ENCODE data around the gene CUX1. TPM values are rescaled to one million over a fixed set of nuclear protein-coding genes. Genes with fewer than 3 reads are reported as not detected.

Gene CUX1
- total and polyA plus RNA-seq, 9 donors, result 42.2 to 151 (median 126) TPM

DNA sequence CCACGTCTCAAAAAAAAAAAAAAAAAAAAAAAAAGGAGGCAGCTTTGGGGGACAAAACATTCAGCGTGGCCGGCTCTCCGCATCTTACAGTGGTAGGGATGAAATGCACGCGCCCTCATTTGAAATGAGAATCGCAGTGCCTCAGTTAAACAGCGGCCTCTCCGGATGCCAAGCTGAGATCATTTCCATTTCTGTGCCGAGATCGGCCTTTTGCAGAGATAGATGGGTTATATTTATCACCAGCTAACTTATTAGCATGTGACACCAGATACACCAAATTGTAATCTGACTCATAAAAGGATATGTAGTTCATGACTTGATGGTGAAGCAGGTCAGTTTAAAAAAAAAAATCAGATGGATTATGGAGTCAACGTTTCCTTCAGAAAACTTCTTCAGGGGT is 138.7 kb downstream of the CUX1 start:
- no peak overlapping the region for H3K4me3 ChIP-seq
- TF ChIP-seq POLR2A (IDR thresholded peaks at IDR 0.05) (no peak), EP300 (IDR thresholded peaks at IDR 0.05) (no peak)
- TF ChIP-seq, protein P1, sequence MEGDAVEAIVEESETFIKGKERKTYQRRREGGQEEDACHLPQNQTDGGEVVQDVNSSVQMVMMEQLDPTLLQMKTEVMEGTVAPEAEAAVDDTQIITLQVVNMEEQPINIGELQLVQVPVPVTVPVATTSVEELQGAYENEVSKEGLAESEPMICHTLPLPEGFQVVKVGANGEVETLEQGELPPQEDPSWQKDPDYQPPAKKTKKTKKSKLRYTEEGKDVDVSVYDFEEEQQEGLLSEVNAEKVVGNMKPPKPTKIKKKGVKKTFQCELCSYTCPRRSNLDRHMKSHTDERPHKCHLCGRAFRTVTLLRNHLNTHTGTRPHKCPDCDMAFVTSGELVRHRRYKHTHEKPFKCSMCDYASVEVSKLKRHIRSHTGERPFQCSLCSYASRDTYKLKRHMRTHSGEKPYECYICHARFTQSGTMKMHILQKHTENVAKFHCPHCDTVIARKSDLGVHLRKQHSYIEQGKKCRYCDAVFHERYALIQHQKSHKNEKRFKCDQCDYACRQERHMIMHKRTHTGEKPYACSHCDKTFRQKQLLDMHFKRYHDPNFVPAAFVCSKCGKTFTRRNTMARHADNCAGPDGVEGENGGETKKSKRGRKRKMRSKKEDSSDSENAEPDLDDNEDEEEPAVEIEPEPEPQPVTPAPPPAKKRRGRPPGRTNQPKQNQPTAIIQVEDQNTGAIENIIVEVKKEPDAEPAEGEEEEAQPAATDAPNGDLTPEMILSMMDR (IDR thresholded peaks at IDR 0.05), result no peak
- DNase-seq, result no peak
- intact Hi-C loops (cut with DNase I), result no loop called here
- peaks cover 3% of the 10 kb centered on the region for H3K4me1 ChIP-seq (ENCODE audit: insufficient read depth)
- no peak overlapping the region for H3K27ac ChIP-seq
- H3K27me3 ChIP-seq, result no peaks in the 10 kb centered on the region
- H3K36me3 ChIP-seq, result no peaks in the 10 kb centered on the region
- 84 to 93% (median 88%) methylated on average over 12 of the region's 12 CpGs for WGBS, 3 donors
- no peaks in the 10 kb centered on the region for H3K9me3 ChIP-seq

DNA sequence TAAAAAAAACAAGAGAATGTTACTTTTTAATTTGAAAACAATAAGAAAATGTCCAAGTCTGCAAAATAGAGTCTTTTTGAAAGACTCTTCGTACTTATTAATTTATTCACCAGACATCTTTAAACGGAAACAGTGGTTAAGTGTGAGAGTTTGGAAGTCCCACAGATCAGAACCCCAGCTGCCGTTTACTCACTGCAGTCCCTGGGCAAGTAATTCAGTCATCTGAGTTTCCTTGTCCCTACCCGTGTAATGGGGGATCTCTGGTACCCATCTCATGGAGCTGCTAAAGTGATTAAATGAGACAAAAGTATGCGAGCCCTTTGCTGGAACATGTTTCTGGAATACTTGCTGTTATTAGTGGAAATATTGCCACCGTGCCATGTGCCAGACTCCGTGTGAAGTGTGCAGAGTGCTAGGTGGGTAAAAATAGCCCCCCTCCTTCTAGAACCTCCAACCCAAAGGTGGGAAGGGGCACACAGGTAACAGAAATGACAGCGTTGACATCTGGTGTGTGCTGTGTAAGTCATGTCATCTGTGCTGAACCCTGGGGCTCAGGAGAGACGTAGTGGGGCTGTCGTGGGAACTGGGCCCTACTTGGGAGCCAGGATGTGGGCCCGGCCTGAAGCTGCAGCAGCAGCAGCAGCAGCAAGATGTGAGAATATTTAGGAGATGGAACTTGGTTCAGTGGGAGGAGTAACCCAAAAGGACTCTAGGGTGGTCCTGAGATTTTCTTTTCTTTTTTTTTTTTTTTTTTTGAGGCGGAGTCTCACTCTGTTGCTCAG is 140.5 kb downstream of the CUX1 start:
- H3K27me3 ChIP-seq, result no peaks in the 10 kb centered on the region
- no peaks in the 10 kb centered on the region for H3K9me3 ChIP-seq
- TF ChIP-seq, protein P1 (IDR thresholded peaks at IDR 0.05), result no peak
- no peak for TF ChIP-seq POLR2A (IDR thresholded peaks at IDR 0.05)
- intact Hi-C loops (cut with DNase I), result no loop called here
- WGBS, 3 donors, result 82 to 86% (median 83%) methylated on average over 12 of the region's 12 CpGs
- H3K27ac ChIP-seq, result no peak overlapping the region
- DNase-seq, result no peak
- H3K4me3 ChIP-seq, result no peak overlapping the region
- peaks cover 3% of the 10 kb centered on the region for H3K4me1 ChIP-seq (ENCODE audit: insufficient read depth)
- no peaks in the 10 kb centered on the region for H3K36me3 ChIP-seq

DNA sequence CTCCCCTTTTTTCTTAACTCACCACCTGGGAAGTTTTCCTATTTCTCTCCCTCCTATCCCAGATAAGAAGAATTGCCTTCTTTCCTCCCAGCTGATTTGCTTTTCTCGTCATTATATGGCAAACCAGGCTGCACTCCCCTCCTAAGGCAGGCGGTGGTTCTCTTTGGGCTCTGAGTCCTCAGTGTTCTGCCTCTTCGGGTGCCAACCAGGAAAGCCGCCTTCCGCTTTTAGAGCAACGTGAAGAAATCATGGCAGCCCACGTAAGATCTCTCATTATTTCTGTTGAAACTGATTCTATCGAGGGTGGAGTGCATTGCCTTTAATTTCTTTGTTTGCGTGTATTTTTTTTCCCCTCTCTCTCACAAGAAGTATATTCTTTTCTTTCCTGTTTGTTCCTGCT is 141.9 kb downstream of the CUX1 start:
- Histone ChIP-seq H3K27me3 (no peaks in the 10 kb centered on the region), H3K4me1 (ENCODE audit: insufficient read depth) (no peaks in the 10 kb centered on the region), H3K9me3 (no peaks in the 10 kb centered on the region), H3K4me3 (no peak overlapping the region), H3K27ac (no peak overlapping the region), H3K36me3 (no peaks in the 10 kb centered on the region)
- intact Hi-C loops (cut with DNase I), result no loop called here
- TF ChIP-seq, protein P1 (IDR thresholded peaks at IDR 0.05), result no peak
- TF ChIP-seq EP300 (IDR thresholded peaks at IDR 0.05) (no peak), POLR2A (IDR thresholded peaks at IDR 0.05) (no peak)
- 89 to 91% (median 90%) methylated on average over 9 of the region's 9 CpGs for WGBS, 3 donors
- DNase-seq, result no peak

- TF ChIP-seq EP300 (IDR thresholded peaks at IDR 0.05), result no peak
- TF ChIP-seq POLR2A (IDR thresholded peaks at IDR 0.05), result no peak
- TF ChIP-seq, protein P1 (IDR thresholded peaks at IDR 0.05), result no peak
- H3K9me3 ChIP-seq, result no peaks in the 10 kb centered on the region
- H3K27me3 ChIP-seq, result no peaks in the 10 kb centered on the region
- H3K36me3 ChIP-seq, result no peaks in the 10 kb centered on the region
- H3K4me1 ChIP-seq (ENCODE audit: insufficient read depth), result no peaks in the 10 kb centered on the region
- H3K4me3 ChIP-seq, result no peak overlapping the region
- intact Hi-C loops (cut with DNase I), result no loop called here
- H3K27ac ChIP-seq, result no peak overlapping the region
- 97% methylated on average over 17 of the region's 17 CpGs for WGBS, 3 donors
- no peak for DNase-seq
Measured at GRCh38 chr7:101959829-101960228, 142.4 kb downstream of the CUX1 start.

All from ovary (tissue), 9 donors.